ENCODE measurements around the gene PPP3CA.

PPP3CA gene

DNA sequence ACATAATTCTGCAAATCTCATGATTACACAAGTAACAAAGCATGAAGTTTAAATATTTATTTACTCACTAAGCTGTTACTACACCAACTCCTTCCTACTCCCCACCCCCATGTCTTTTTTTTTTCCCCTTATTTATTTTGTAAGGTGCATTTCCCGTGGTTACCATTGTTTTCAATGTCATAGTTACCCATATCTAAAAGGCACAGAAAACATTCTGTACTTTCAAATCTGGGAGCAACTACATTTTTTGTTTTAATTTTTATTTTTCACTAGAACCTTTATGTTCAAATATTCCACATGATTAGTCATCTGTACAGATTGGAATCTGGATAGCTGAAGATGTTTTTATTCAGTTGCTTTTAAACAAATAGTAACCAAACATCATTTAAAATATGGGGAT lies 62.8 kb downstream of the PPP3CA start:
- TF ChIP-seq, protein P1, sequence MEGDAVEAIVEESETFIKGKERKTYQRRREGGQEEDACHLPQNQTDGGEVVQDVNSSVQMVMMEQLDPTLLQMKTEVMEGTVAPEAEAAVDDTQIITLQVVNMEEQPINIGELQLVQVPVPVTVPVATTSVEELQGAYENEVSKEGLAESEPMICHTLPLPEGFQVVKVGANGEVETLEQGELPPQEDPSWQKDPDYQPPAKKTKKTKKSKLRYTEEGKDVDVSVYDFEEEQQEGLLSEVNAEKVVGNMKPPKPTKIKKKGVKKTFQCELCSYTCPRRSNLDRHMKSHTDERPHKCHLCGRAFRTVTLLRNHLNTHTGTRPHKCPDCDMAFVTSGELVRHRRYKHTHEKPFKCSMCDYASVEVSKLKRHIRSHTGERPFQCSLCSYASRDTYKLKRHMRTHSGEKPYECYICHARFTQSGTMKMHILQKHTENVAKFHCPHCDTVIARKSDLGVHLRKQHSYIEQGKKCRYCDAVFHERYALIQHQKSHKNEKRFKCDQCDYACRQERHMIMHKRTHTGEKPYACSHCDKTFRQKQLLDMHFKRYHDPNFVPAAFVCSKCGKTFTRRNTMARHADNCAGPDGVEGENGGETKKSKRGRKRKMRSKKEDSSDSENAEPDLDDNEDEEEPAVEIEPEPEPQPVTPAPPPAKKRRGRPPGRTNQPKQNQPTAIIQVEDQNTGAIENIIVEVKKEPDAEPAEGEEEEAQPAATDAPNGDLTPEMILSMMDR (IDR thresholded peaks at IDR 0.05; ENCODE audit: insufficient read depth, low read length, missing control alignments) = no peak
- H3K4me3 ChIP-seq (ENCODE audit: low read depth, low read length) = no peak overlapping the region
- POLR2A ChIA-PET = no interaction called here
- CTCF ChIA-PET = interaction anchor here (0.7 kb wide), 1 partner anchor 12 kb away, joined by 3 read pairs; no protein-coding TSS in a partner anchor
- no peak for DNase-seq (ENCODE audit: low read depth, low spot score)

DNA sequence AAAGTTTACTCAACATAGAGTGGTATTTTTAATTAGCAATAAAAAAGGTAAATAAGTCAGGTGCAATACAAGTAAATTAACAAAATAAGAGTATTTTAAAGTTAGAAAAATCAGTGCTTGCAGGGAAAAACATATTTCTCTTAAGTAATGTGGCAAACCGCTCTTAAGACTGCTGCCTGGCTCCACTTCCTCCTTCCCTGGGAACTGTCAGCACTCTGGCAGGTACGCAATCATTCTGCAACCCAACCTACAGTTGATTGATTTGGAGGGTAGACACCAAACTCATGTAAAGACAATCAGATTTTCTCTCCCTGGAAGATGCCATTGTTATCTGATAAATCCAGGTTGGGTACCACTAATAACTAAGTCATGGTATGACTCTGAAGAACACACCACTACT lies 63.9 kb downstream of the PPP3CA start:
- POLR2A ChIA-PET = no interaction called here
- CTCF ChIA-PET = no interaction called here
- DNase-seq (ENCODE audit: low read depth, low spot score) = no peak
- H3K4me3 ChIP-seq (ENCODE audit: low read depth, low read length) = no peak overlapping the region
- TF ChIP-seq, protein P1 (IDR thresholded peaks at IDR 0.05; ENCODE audit: insufficient read depth, low read length, missing control alignments) = no peak

DNA sequence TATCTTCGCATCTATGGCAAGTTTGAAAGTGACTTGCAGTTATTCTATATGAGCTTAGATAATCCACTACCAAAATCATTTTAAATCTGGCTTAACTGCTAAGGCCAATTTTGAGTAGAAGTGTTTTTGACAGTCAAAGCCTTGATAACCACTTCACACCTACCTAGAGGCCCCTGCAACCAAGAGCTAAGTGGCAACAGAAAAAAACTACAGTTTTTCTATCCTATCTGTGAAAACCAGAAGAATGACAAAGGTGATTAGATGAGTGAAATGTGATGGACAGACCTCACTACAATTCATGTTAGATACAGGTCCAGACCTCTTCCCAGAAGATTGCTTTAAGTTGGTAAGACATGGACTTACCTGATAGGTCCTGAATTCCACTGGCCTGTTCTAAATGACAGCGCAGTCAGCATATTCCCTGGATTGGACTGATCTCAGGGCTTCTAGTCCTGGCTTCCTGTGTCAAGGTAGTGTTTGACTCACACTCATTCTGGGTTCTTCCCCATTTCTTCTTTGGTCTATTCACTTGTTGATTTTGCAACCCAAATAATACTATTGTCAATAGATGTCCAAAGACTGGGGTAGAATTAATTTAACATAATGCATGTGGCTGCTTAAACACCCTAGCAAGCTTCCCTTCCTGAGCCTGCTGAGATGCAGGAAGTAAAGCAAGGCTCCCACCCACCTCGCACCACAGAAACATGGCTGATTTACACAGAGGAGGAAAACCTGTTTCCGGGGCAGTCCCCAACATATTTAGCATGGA lies 65.1 kb downstream of the PPP3CA start:
- ChIA-PET POLR2A (no interaction called here), CTCF (no interaction called here)
- H3K4me3 ChIP-seq (ENCODE audit: low read depth, low read length) = no peak overlapping the region
- TF ChIP-seq, protein P1 (IDR thresholded peaks at IDR 0.05; ENCODE audit: insufficient read depth, low read length, missing control alignments) = no peak
- no peak for DNase-seq (ENCODE audit: low read depth, low spot score)

DNA sequence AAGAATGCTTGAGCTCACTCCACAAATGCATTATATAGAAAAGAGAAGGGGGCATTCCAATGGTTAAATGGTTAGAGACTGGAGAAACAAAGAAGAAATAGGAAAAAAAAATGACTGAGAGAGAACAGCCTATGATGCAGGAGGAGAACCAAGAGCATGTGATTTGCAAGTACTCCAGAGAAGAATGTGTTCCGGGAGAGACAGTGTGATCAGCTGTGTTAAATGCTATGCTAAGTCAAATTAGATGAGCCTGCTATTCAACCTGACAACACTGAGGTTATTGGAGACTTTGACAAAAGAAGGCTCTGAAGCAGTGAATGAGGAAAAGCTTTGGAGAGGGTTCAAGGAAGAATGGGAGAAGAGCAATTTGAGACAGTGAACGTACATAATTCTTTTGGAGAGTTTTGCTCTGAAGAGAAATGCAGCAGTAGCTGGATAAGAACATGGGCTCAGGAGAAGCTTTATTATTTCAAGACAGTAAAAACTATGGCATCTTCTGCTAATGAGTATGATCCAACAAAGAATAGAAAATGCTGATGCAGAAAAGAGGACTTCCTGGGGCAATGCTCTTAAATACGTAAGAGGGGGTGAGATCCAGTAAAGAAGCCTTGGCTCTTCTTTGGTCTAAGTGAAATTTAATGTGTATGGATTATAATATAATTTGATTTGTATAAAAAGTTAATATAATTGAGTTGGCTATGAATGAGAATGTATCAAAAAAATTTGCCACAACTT lies 66.3 kb downstream of the PPP3CA start:
- TF ChIP-seq, protein P1 (IDR thresholded peaks at IDR 0.05; ENCODE audit: insufficient read depth, low read length, missing control alignments) = no peak
- ChIA-PET CTCF (no interaction called here), POLR2A (no interaction called here)
- H3K4me3 ChIP-seq (ENCODE audit: low read depth, low read length) = no peak overlapping the region
- no peak for DNase-seq (ENCODE audit: low read depth, low spot score)

DNA sequence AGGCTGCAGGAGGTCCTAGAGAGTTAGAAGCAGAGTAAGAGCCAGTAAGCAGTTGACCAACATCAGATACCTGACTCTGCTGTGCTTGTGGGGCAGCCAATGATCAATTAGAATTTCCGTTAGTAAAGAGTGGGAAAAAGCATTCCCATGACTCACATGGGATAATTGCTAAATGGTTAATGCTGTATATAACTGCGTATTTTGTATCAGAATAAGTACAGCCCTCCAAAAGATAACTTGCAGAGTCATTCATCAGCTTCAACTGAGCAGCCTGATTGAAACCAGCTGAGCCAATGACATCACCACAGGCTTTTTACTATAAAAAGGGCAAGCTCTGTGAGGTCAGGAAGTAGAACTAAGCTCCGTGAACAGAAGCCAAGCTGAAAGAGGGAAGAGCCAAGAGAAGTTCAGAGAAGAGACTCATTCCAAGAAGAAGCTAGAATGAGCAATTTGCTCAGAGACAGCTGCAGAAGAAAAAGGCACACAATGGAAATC lies 67.9 kb downstream of the PPP3CA start:
- TF ChIP-seq, protein P1 (IDR thresholded peaks at IDR 0.05; ENCODE audit: insufficient read depth, low read length, missing control alignments) = no peak
- CTCF ChIA-PET = no interaction called here
- DNase-seq (ENCODE audit: low read depth, low spot score) = peak; percentile 91
- POLR2A ChIA-PET = interaction anchor here (0.5 to 0.7 kb wide), 2 partner anchors 68 to 73 kb away, joined by 4 to 5 read pairs; partner anchors contain the start of gene PPP3CA
- no peak overlapping the region for H3K4me3 ChIP-seq (ENCODE audit: low read depth, low read length)

DNA sequence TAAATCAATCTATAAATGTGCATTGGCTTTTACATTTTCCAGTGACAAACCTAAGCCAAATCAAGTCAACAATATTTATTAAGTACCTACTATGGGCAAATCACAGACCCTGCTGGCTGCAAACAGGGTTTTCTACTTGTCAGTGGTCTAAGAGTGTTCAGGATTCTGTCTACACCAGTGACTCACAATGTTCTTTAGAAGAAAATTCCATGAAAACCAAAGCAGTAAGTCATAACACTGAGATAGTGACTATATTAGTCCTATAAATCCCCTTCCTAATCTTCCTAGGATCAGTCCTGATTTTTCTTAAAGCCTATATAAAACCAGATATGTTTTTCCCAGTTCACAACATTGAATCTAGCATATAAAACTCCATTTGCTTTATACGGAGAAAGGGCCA lies 69.7 kb downstream of the PPP3CA start:
- no peak overlapping the region for H3K4me3 ChIP-seq (ENCODE audit: low read depth, low read length)
- peak; percentile 17 for DNase-seq (ENCODE audit: low read depth, low spot score)
- POLR2A ChIA-PET = no interaction called here
- CTCF ChIA-PET = no interaction called here
- TF ChIP-seq, protein P1 (IDR thresholded peaks at IDR 0.05; ENCODE audit: insufficient read depth, low read length, missing control alignments) = no peak
